IPS-18c (cell line): ENCODE data around the gene PTPRE.

Source experiments
- H3K4me3 ChIP-seq: 2 replicates; pipeline ENCODE4 v1.7.0; 2013; ENCODE audit warnings: low read depth, mild to moderate bottlenecking, low read length, moderate library complexity; ENCODE audit not compliant: insufficient read depth
- H3K9me3 ChIP-seq: one replicate; pipeline ENCODE4 v1.6.1; 2013; ENCODE audit warnings: mild to moderate bottlenecking, low read length, moderate library complexity; ENCODE audit not compliant: control insufficient read depth, insufficient read depth

Gene PTPRE, protein sequence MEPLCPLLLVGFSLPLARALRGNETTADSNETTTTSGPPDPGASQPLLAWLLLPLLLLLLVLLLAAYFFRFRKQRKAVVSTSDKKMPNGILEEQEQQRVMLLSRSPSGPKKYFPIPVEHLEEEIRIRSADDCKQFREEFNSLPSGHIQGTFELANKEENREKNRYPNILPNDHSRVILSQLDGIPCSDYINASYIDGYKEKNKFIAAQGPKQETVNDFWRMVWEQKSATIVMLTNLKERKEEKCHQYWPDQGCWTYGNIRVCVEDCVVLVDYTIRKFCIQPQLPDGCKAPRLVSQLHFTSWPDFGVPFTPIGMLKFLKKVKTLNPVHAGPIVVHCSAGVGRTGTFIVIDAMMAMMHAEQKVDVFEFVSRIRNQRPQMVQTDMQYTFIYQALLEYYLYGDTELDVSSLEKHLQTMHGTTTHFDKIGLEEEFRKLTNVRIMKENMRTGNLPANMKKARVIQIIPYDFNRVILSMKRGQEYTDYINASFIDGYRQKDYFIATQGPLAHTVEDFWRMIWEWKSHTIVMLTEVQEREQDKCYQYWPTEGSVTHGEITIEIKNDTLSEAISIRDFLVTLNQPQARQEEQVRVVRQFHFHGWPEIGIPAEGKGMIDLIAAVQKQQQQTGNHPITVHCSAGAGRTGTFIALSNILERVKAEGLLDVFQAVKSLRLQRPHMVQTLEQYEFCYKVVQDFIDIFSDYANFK

DNA sequence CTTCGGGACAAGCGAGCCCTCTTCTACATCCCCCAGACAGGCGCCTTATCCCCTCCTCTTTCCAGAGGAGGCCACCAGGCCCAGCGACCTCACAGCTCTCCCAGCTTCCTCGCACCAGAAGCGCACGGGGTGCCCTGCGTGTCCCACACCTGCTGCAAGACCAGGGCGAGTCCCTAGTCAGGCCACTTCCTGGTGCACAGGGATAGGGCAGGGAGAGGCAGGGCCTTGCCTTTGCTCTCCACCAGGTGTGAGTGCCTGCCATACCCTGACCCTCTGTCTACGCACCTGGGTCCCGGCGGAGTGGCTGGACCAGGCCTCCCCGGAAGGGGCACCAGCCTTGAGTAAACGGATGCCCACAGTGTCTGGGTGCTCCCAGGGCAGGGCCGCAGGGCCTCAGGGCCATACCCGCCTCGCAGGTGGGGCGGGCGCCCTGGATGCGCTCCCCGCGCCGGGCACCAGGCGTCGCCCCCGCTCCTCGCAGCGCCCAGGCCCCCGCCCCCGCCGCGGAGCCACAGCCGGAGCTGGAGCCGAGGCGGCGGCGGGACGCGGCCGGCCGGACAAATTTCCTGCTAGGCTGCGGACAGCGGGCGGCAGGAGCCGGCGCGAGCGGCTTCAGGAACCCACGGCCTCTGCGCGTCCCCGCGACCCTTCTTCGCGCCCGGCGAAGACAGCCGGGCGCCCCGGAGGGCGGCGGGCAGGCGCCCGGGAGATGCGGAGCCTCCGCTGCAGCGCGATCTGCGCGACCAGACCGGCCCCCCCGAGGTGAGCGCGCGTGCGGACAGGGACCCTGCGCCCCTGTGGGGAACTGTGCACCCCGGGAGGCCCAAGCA is at the start of gene PTPRE:
PTPRE (plus strand) TSS at position 556 of the 830 bp plus-strand sequence. CDS start 133,779 bp downstream, outside the sequence.
- H3K9me3 ChIP-seq: no peaks in the 10 kb centered on the region
- peak within 1 kb of the TSS; percentile 71 for H3K4me3 ChIP-seq

DNA sequence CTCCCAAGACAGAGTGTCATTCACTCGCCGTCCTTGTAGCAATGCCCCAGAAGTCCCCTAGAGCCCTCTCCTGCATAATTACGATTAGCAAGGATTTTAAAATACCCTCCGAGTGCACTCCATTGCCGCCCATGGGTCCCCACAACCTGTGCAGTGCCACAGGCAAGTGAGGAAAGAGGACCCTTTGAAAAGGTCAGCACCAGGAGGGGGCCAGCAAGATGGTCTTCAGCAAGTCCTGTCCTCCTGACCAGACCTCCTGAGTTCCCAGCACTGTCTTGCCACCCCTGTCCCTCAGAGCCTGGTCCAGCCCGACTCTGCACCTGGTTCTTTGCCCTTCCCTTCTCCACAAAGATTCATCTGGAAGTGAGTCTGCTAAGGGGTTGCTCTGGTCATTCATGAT is 46.3 kb upstream of the PTPRE start:
- H3K9me3 ChIP-seq: peaks cover 4% of the 10 kb centered on the region

DNA sequence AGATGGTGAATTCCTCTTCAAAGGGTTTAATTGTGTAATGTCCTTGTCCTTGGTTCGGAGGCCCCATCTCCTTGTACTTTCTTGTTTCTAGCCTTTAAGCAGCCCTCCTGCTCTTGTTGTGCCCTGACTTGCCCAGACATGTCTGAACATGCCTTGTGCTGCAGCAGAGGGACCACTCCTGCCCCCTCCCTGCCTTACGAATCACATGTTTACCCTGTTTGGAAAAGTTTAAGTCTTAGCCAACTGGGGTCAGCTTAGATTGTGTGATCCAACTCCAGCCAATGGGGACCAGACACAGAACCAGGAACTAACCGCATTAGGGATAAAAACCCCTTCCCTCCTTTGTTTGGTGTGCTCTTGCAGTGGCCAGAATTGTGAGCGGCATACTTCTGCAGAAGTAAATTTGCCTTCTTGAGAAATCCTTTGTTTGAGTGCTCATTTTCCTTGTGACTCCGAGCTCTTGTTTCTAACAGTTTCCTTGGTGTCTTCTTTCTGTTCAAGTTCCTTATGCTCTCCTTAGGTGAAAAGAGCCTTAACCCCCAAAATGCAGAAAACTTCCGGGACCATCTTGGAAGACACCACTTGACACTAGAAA is 43.6 kb upstream of the PTPRE start:
- H3K4me3 ChIP-seq: no peak overlapping the region
- peaks cover 4% of the 10 kb centered on the region for H3K9me3 ChIP-seq

More for the DNA sequence above, 46.3 kb upstream of the PTPRE start:
- H3K4me3 ChIP-seq: no peak overlapping the region

DNA sequence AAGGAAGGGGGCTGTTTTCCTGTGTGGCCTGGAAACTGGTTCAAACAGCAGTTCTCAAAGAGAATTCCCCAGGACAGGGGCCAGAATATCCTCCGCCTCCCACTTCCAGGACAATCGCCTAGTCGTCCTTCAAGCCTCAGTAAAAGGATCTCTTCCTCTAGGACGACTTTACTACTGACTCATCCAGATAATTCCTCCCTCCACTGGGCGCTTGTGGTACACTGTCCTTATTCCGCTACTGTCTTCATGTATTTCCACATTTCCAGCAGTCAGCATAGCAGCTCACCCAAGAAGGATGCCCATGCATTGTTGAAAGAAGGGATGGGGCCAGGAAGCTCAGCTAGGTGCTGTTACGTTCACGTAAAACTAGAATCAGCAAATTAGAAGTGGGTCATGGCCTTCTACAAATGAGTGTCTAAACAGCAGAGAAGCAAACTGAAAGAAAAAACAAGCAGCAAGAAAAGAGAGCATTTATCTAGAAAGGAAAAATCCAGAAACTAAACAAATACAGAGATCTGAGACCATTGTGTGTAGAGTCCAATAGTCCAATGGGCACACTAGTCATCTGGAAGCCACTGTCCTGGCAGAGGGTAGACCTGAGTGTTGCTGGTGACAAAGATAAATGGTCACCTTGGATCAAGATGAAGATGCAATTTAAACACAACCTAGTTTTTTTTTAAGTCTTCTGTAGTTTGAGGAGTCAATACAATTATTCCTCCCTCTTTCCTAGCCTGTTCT is 40.5 kb upstream of the PTPRE start:
- Histone ChIP-seq H3K4me3 (no peak overlapping the region), H3K9me3 (peaks cover 4% of the 10 kb centered on the region)

DNA sequence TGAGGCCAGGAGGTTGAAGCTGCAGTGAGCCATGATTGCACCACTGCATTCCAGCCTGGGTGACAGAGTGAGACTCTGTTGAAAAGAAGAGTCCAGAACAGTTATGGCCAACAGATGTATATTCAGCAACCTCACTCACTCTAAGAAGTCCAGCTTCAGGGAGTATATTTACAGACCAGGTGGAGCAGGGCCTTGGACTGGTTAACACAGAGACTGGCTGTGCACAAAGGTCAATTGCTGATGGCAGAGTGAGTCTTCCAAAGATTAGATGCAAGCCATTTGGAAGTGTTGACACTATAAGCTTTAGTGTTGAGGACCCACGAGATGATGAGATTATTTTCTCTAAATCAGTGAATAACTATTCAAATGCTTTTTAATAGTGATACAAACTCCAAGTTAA is 39.1 kb upstream of the PTPRE start:
- peaks cover 4% of the 10 kb centered on the region for H3K9me3 ChIP-seq
- no peak overlapping the region for H3K4me3 ChIP-seq

DNA sequence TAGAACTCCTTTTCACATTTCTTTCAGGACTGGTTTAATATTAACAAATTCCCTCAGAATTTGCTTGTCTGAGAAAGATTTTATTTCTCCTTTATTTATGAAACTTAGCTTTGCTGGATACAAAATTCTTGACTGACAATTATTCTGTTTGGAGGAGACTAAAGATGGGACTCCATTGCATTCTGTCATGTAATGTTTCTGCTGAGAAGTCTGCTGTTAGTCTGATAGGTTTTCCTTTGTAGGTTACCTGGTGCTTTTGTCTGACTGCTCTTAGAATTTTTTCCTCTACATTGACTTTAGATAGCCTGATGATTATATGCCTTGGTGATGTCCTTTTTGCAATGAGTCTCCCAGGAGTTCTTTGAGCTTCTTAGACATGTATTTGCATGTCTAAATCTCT is 37.6 kb upstream of the PTPRE start:
- no peak overlapping the region for H3K4me3 ChIP-seq
- no peaks in the 10 kb centered on the region for H3K9me3 ChIP-seq

DNA sequence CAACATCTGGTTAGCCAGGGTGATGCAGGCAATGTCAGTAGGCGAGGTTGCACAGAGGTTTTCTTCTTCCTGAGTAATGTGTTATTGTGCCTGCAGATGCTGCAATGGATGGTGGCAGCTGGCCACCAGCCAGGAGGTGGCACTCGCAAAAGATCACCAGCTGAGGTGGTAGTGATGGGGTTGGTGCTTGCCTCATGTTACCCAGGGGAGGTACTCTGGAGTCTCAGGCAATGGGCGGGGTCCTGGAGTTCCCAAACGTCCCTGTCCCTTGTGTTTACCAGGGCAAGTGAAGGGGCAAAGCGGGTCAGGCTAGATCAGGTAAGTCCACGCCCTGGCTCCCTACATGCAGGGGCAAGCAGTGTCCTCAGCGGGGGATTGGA is 35.3 kb upstream of the PTPRE start:
- Histone ChIP-seq H3K9me3 (no peaks in the 10 kb centered on the region), H3K4me3 (no peak overlapping the region)

DNA sequence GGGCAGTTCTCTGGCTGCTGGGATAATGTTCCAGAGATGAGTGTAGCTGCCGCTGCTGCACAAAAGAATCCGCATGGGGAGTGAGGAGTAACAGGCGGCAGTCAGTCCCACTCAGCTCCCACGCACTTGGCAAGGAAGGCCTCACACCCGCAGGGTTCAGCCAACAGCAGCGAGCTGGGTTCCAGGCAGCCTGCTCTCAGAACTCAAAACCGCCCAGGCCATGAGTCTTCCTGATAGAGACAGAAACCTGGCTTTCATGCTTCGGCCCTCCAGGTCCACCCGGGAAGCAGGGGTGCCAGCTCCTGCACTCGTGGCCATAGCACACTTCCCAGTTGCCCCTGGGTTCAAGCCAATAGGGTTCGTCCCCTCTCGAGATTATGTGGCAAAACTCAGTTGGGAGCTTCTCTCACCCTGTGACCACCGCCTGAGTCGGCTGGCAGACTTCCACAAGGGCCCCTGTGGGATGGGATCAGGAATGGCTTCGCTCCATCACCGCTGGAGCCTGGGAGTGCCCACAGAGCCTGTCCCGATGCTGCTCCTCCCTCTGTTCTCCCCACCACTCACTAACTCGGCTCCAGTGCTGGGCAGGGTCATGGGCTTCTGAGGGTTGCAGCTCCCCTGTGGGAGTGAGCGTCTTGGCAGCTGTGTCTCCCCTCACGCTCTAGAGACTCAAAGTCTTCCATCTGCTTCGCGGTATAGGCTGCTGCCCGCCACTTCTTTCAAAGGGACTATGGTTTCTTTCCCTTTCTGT is 34.7 kb upstream of the PTPRE start:
- Histone ChIP-seq H3K9me3 (no peaks in the 10 kb centered on the region), H3K4me3 (no peak overlapping the region)

DNA sequence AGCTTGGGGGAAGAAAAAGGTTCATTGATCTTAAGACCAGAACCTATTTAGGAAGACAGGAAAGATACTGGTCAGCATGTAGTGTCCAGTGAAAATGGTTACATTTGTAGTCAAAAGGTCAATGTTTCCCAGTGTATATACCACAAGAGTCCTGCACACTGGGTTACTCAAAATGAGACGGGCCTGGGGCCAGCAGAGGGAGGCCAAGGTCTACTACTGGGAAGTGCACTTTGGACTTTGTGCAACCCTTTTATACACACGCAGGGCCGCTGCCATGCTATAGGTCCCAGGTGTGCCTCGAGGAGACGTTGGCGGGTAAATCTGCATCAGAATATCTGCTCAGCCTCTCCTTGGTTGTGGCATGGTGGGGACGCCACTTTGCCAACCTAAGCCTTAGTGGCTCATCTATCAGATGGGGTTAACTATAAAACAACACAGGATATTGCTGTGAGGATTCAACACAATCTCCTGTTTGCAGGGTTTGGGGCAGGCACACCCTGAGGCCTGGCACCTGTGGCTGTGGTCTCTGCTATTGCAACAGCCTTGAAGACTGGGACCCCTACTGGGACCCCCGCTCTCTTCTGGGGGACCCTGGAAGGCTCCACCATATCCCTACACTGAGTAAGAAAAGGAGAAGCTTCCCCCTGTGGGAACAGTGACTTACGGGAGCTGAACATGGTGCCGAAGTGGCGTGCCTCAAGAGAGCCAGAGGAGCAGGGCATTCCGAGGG is 33.9 kb upstream of the PTPRE start:
- H3K4me3 ChIP-seq: no peak overlapping the region
- H3K9me3 ChIP-seq: no peaks in the 10 kb centered on the region

DNA sequence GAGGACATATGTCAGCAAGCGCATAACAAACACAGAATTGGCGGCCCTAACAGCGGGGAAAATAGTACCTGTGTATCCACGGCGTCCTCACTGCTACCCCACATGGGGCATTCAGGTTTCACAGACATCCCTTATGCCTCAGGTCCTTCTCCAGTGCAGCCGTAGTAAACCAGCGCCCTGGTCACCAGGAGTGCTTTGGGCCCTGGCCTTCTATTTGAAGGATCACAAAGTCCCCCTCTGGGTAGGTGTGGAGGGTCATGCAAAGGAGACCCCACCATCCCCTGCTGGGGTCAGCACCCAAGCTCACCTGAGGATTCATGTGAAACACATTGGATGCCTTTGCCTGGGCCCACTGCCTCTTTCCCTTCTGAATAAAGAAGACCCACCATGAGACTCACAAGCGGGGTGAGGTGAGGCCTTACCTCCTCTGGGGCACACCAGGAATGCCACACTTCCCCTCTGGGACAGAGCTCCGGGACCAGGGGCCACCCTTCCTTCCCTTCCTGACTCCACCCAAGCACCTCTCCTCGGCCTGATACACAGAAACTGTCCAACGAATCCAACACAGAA is 32.9 kb upstream of the PTPRE start:
- Histone ChIP-seq H3K9me3 (no peaks in the 10 kb centered on the region), H3K4me3 (no peak overlapping the region)

DNA sequence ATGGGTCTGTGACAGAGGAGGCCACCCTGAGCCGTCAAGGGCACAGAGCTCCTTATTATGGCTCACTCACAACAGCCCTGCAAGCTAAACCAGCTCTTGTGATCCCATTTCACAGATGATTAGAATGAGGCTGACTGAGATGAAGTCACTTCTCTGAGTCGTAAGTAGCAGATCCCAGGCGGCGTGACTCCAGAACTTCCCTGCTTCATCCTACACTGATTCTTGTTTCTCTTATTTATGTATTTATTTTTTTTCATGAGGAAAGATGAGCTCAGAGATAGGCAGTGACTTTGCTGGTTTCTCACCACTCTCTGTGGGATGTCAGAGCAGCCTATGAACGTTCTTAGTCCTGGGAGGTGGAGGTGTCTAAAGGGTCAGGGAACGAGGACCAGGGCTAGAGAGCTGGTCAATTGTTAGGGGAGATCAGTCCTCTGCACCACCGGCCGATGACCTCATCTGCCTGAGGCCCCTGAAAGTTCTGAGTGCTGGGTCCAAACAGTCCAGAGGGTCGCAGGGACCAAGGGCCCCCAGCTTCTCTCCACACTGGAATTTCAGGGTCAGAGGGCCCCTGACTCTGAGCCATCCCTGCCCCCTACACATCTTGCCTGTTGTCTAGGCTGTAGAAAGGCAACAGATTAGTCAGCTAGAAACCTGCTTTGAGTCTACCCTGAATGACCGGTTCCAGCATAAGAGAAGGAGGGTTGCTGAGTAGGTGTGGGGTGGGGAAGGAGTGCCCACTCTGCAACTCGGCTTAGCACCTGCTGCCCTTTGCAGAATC is 32.0 kb upstream of the PTPRE start:
- no peak overlapping the region for H3K4me3 ChIP-seq
- no peaks in the 10 kb centered on the region for H3K9me3 ChIP-seq

DNA sequence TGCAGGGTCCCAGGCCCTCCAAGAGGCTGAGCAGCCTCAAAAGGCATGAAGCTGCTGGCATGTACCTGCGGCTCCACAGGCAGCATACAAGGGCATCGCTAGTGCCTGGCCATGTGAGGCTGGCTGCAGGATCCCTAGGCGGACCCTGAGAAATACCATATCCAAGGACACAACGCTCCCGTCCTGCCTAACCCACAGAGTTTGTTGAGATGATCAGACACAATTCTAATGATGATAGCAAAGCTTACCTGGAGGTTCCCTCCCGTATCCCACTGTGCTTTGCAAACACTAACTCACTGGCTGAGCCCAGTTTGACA is 31.5 kb upstream of the PTPRE start:
- Histone ChIP-seq H3K9me3 (no peaks in the 10 kb centered on the region), H3K4me3 (no peak overlapping the region)

DNA sequence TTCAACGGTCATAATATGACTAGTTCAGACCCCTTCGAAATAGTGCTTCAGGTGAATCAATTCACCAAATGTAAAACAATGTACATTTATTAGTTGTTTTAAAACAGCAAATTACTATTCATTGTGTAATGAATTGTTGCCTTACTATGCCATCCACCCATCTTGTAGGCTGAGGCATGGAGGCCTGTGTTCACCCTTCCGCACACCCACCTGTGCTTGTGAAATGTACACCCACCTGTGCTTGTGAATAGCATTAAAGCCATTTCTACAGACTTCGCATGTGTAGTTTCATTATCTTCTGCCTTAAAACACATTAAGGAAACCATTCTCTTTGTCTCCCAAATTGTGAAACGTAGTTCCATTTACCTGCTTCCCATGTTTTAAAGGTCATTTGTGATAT is 31.0 kb upstream of the PTPRE start:
- Histone ChIP-seq H3K4me3 (no peak overlapping the region), H3K9me3 (no peaks in the 10 kb centered on the region)

DNA sequence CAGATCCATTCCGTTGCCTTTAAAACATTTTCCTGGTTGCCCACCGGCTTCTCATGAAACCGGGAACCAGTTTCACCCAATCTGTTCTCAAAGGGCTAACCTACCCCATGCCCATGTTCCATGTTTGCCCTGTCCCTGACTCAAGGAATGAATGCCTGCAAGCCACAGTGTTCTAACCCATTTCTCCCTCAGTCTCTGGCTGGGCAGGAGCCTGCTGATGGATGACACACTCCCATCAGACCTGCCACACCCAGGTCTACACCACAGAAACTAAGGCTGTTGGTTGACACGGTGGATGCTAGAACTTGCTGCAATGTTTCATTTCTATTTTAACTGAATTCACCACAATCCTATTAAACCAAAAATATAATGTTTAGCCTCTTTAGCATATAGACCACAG is 29.8 kb upstream of the PTPRE start:
- Histone ChIP-seq H3K9me3 (no peaks in the 10 kb centered on the region), H3K4me3 (no peak overlapping the region)

DNA sequence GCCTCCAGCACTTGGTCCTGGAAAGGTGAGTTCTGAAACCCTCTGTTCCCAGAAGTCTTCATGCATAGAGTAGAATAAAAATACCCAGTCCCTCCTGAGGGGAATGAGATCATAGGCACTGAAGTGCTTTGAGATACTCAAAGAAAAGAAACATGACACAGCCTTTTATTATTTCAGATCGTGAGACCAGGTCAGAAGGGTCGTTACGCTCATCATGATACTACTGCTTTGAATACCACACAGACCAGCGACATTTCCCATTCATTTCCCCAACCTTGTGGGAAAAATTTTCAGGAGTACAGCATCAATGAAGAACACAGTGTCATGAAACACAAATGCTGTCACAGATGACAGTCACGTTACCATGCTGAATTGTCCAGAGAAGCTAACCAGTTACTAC is 29.2 kb upstream of the PTPRE start:
- Histone ChIP-seq H3K9me3 (no peaks in the 10 kb centered on the region), H3K4me3 (no peak overlapping the region)
